ENCODE data around the gene PLS1.
"Not testable (repeated sequence)": the region's sequence is repeated elsewhere in the genome, so short reads cannot be mapped to it uniquely, and the experiment has no call there.

PLS1 gene

DNA sequence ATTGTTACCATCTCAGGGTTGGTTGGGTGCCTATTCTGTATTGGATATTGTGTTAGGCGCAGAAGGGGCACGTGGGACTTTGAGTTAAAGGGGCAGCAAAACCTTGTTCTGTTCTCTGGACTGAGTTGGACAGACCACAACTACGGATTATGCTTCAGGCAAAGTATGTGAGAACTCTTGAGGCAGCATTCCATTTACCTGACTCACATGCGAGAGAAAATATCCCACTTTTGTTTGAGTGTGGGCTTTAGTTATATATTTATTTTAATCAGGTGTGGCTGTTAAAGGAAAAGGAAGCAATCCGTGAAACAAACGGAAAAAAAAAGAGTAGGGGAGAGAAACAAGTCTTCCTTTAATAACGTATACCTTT, 627 bp upstream of the PLS1 start:
- peak; percentile 64 for DNase-seq (ENCODE audit: low spot score)

DNA sequence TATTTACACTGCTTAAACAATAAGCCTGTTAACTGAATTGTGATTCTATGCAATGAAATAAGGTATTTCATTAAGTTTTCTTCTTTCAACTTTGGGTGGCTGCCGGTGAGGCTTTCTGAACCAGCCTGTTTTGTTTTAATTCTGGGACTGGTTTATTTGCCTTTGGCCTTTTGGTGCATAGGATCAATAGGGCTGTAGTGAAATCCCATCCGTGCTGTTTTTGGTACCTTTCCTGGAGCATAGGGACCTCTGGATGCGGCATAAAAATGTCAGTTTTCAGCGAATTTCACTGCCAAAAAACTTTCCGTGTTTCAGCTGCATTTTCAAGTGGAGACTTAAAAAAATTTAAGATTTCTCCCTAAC, 514 bp downstream of the PLS1 start:
- DNase-seq (ENCODE audit: low spot score): no peak

DNA sequence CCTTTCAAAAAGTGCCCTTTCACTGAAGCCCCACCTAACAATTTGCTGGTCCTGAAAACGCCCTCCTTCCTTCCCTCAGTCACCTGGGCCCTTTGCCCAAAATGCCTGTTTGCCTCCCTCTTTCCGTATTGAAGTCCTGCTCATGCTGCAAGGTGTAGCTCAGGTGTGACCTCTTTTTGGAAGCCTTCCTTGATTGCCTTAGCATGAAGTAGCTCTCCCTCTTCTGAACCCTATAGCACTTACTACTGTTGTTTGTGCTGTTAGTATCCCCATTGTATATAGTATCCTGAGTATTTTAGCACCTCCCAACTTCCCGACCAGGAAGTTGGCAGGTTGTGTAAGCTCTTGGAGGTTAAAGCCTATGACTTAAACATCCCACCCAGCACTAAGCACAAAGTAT, 1.7 kb downstream of the PLS1 start:
- no peak for DNase-seq (ENCODE audit: low spot score)

DNA sequence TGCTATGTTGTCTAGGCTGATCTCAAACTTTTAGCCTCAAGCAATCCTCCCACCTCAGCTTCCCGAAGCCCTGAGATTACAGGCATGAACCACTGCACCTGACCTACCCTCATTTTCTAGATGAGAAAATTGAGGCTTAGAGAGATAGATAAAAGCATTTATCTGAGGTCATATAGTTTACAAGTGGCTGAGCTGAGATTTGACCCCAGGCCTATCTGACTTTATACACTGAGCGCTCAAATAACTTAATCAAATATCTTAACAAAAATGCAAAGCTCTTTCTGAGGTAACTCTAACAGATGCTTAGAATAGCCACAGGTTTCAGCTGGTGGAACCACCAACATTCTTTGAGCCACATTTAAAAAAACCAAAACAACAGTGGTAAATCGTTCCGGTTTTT, 5.5 kb downstream of the PLS1 start:
- DNase-seq (ENCODE audit: low spot score): no peak

DNA sequence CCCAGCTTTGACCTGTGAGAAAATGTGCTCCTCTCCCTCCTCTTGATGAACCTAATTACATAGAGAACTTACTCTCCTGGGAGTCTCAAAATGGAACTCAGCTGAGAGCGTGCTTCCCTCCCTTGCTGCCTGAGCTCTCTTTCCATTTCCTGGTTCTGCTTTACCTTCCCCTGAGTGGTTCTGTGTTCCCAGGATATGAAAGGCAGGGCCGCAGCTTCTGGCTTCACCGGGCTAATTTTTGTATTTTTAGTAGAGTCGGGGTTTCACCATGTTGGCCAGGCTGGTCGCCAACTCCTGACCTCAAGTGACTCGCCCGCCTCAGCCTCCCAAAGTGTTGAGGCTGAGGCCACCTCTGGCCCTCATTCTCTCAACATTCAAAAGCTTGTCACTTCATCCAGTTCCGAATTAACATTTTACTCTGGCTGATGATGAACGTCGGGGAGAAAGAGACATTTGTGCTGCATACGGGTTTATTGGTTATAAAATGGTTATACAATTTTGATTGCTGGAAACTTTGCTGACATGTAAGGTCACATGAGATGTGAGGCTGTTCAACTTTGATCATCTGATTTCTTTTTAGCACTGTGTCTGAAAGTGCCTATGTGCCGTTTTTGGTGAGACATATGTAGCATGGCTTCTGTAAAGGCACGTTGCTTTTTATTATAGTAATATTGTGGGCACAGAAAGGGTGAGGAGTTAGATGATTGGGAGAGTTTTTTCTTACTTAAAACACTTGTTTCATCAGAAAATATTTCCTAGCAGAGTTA, 6.6 kb downstream of the PLS1 start:
- no peak for DNase-seq (ENCODE audit: low spot score)

DNA sequence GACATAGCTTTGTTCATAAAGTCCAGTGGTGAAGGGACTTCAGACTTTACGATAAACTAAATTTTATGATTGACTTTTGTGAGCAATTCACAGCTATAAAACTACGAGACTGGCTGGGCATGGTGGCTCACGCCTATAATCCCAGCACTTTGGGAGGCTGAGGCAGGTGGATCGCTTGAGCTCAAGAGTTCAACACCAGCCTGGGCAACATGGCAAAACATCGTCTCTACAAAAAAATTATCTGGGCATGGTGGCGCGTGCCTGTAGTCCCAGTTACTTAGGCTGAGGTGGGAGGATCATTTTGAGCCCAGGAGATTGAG, 7.2 kb downstream of the PLS1 start:
- DNase-seq (ENCODE audit: low spot score): not testable (repeated sequence)

DNA sequence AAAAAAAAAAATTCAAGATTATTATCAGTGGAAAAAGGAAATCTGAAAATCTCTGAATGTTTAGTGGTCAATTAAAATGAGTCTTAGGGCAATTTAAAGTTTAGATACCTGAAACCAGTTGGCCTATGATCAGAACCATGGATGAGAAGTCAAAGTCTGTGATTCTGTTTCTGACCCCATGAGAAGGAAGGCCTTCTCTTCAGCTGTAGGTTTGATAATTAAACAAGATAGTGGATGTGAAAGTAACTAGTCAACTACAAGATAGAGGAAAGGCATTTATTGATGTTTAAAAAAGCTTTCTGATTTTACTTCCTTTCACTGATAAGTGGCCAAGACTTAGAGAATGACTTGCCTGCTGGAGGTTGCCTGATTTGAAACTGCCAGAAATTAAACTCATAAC, 8.7 kb downstream of the PLS1 start:
- no peak for DNase-seq (ENCODE audit: low spot score)

DNA sequence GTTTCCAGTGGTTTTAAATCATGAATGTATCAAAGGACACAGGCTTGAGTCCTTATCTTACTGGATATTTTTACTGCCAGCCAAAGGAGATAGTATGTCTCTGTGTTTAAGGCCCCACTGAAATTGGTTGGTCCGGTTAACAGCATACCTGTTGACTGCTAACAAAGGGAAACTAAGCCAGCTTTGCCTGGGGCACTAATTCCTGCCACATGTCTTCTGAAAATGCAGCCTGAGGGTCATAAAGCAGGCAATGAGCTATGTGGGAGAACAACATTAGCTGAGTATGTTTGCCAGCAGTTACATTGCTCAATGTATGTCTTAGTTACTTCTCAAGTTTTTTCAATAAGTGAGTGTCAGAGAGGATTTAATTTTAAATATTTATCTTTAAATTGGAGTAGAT, 12.4 kb downstream of the PLS1 start:
- DNase-seq (ENCODE audit: low spot score): no peak

DNA sequence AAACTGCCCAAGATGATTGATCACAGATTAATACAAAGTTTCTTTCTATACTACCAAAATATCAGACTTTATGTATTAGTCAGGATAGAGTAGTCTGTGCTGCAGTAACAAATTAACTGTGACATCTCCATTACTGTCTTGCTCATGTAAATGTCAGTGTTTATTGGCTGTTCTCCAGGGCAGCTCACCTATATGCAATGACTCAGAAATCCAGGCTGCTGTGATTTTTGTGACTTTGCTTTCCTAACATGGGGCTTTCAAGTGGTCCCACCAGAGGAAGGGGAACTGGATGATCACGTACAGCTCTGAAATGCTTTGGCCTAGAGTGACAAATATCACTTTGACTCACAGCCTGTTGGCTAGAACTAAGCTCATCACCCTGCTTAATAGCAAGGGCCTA, 12.9 kb downstream of the PLS1 start:
- no peak for DNase-seq (ENCODE audit: low spot score)

DNA sequence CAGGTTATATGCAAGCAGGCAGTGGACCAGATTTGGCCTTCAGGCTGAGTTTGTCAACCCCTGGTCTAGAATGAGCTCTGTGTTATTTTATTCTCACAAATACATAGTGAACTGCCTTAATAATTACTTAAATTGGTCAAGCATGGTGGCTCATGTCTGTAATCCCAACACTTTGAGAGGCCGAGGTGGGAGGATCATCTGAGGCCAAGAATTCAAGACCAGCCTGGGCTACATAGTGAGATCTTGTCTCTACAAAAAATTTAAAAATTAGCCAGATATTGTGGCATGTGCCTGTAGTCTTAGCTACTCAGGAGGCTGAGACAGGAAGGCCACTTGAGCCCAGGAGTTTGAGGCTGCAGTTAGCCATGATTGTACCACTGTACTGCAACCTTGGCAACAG, 15.0 kb downstream of the PLS1 start:
- no peak for DNase-seq (ENCODE audit: low spot score)

DNA sequence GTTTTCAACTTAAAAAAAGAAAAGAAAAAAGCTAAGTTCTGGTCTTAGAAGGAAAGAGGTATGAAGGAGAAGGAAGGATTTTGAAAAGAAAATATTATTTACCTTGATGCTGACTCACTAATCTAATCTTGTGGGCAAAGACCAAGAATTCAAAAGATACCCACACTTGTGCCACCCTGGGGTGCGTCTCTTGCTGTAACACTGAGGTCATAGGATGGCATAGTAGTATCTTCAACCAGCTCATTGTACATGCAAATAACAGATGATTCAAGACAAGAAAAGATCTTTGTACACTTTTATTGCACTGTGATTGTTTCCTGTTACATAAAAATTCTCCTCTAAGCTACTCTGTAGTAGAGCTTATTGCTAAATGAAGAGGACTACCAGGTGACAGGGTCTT, 17.3 kb downstream of the PLS1 start:
- no peak for DNase-seq (ENCODE audit: low spot score)

DNA sequence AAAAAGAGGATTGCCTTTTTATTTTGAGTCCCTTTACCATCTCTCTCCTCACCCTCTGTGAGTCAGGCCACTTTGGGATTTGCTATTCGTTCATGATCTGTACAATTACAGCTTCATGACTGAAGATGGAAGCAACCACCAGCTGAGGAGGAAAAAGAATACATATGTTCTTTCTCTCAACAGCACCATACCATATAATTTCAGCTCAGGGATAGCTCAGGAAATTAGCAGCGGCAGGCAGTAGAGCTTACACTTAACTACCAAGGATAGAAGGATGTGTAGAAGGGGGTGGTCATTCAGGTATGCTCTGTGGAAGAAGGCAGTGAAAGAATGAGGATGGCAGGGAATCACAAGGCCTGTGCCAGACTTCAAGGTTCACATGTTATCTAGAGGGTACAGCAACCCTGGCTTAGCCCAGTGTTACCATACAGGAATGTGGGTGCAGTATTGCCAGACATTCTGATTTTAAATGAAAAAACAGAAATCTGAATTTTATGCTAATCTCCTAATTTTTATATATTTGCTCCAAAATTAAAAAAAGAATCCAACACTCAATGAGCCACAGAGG, 17.9 kb downstream of the PLS1 start:
- no peak for DNase-seq (ENCODE audit: low spot score)

DNA sequence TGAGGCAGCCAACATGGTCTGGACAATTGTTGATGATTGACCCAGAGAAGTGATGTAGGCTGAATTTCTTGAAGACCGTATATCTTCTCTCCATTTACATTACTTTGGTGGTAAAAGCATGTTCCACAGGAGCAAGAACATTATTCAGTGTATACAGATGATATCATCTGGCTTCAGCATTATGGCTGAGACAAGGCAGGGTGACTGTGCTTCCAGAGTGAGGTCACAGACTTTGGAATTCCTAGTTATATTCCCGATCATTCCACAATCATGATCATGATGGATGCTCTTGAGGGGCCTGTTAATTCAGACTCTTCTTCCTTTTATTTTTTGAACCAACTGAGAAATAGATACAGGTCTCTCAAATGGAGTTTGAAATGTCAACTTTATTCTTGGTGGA, 19.0 kb downstream of the PLS1 start:
- DNase-seq (ENCODE audit: low spot score): no peak

DNA sequence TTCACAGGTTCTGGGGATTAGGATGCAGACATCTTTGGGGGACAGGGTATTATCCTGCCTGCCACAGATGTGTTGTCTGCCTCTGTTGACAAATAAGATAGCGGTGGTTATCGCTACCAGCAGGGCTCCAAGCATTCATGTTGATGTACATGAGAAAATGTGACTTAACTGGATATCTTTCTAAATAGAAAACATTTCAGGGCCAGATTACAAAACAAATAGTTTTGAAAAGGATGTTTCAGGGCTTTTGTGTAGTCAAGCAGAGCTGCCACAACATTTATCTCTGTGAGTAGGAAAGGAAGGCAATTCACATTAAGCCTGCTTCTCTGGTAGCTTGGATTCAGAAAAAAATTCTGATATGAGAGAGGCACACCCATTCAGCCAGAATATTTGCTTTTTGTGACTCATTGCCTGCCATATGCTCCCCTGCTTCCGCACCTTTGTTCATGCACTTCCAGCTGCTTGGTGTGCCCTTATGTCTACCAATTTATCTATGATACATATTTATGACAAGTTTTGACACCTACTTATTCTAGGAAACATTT, 22.8 kb downstream of the PLS1 start:
- no peak for DNase-seq (ENCODE audit: low spot score)

DNA sequence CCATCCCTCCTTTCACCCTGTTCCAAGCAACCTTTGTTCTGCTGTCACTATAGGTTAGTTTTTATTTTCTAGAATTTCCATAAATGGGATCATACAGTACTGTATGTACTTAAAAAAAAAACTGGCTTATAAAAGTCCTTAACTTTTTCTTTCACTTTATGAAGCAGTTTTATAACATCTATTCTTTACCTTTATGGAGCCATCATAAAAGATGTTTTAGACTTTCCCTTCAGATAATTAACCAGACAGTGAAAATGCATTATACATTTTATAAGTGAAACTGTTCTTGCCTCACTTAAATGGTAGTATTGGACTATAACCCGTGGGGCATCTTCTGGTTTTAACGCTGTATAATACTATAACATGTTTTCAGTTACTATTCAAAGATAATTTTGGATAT, 26.2 kb downstream of the PLS1 start:
- DNase-seq (ENCODE audit: low spot score): no peak

DNA sequence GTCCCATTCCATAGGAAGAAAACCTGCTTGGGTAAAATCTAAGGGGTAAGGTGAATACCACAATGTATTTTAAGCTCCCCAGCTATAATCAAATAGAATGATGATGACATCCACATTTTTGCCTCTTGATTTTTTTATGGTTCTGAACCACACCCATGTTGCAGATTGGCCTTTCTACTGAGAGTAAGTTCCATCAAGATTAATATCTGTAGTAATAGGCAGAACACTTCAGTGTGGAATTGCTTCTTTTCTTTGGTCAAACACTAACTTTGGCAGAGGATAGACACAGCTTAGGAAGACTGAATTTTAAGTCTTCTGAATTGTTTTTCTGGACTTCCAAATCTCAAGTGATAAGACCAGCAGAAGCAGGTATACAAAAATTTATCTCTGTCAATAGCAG, 27.0 kb downstream of the PLS1 start:
- no peak for DNase-seq (ENCODE audit: low spot score)

DNA sequence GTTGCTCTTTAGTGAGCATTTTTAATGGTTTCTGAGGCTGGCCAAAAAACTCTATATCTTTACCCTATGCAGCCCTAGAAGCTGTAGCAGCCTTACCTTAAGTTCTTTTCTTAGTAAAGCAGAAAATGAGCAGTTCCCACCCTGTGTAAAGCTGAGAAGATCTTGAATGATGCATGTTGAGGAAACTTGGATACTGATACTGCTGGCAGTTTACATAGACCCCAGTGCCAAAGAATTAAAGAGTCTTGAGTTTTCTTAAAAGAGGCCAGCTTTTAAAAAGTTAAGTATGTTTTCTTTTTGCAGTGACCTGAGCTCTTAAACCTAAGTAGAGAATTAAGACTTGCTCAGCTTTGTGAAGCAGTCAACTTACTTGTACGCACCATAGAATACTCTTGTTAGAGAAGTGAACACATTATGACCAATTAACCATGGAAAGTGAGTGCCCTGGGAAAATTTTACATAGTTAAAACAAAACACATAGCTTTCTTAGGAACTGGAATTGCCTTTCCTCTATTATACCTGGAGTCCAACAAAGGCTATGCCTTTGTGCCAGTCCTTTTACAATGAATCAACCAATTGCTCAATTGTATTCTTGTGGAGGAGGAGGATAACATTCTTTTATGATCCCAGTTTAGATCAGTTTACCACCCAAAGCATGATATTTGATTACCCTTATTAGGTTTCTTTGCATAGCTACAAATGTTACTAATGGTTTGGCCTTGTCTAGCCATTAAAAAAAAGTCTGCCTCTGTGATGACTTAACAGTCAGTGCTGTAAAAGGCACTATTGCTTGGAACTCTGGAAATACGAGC, 28.4 kb downstream of the PLS1 start:
- no peak for DNase-seq (ENCODE audit: low spot score)

DNA sequence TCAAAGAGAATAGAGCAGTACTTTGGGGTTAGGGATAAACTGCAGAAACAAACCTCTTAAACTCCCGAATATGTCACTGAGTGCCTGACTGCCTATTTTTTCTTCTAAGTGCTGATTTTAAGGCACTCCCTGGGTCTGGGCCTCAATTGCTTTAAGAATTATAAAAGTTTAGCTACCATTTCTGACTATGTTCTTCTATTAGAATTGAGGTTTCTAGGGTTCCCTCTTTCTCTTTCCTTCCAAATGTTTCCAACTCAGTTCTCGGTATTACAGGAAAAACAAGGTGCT, 28.9 kb downstream of the PLS1 start:
- no peak for DNase-seq (ENCODE audit: low spot score)

DNA sequence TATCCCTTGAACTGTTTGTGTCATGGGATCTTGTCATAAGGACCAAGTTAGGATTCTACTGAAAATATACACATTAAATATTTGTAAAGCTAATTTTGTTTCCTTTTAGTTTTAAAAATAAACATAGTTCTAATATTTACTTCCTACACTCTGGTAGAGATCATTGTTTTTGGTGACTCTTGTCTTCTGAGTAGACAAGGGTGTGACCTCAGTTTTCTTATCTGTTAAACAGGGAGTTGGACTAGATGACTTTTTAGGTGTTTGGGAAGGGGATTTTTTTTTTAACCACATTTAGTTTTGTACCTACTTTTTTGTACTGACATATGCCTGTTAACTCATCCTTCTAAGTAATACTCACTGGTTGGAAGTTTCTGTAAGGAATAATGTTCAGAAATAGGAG, 30.8 kb downstream of the PLS1 start:
- DNase-seq (ENCODE audit: low spot score): no peak

DNA sequence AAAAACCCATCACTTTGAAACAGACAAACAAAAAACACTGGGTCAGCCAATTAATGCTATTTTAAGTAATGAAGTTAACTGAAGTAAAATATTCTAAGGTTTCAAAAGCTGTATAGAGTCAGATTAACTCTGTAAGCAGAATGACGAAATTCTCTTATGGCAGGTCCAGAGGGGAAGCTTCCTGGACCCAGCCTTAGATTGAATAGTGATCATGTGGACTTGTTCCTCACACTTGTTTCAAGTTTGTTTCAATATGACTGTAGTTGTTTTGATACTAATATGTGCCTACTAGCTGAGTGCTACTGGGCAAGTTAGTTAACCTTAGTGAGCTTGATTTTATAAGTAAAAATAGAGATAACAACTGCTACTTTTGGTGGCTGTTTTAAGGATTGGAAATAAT, 32.6 kb downstream of the PLS1 start:
- no peak for DNase-seq (ENCODE audit: low spot score)

DNA sequence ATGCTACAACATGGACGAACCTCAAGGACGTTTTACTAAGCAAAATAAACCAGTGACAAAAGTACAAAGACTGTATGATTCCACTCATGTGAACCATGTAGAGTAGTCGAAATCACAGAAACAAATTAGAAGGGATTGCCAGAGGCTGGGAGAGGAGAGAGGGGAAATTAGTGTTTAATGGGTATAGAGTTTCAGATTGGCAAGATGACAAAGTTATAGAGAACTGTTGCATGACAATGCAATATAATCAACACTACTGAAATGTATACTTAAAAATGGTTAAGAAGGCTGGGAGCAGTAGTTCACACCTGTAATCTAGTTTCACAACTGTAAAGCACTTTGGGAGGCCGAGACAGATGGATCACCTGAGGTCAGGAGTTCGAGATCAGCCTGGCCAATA, 36.9 kb downstream of the PLS1 start:
- no peak for DNase-seq (ENCODE audit: low spot score)

DNA sequence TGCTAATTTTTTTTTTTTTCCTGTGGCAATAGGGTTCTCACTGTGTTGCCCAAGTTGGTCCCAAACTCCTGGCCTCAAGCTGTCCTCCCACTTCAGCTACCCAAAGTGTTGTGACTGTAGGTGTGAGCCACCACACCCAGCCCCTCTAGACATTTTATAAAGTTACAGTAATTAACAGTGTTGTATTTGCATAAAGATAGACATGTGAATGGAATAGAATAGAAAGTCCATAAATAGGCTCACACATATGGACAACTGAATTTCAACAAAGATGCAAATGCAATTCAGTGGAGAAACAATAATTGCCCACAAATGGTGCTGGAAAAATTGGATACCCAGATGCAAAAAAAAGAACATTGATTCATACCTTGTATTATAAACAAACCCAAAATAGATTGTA, 39.9 kb downstream of the PLS1 start:
- DNase-seq (ENCODE audit: low spot score): no peak

DNA sequence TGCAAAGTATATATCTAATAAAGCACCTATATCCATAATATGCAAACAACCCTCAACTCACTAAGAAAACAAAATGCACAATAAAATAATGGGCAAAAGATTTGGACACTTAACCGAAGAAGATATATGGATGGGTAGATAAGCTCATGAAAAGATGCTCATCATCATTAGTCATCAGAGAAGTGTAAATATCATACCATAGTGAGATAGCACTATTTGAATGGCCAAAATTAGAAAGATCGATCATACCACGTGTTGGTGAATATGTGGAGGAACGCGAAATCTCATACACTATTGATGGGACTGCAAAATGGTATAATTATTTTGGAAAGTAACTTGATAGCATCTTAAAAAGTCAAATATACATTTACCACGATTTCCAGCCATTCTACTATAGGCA, 40.5 kb downstream of the PLS1 start:
- DNase-seq (ENCODE audit: low spot score): no peak

DNA sequence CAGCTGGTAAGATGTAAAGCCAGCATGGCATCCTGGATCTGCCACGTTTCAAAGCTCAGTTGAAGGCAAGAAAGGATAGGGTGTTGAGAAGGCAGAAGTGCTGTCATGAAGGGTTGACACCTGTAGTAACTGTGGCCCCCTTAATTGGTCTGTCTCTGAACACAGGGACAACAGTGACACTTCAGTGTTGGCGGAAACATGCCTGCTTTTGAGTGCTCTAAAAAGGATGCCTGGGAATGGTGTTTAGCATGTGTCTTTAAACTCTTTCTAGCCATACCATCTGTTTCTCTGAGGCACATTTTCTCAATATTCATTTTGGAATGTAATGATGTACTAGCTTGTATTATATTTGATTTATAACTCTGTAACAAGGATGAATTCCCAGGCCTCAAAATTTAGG, 42.1 kb downstream of the PLS1 start:
- DNase-seq (ENCODE audit: low spot score): no peak

Measured in AG08396 (cell line).